HG03432 (cell line): ENCODE measurements around the gene CPLANE2.

Experiments
- ATAC-seq: cut with Tn5 transposase; IDR thresholded peaks from one replicate; pipeline ENCODE4 v1.9.1; 2021; ENCODE audit warnings: mild to moderate bottlenecking, moderate library complexity; ENCODE audit not compliant: unreplicated experiment

The CPLANE2 gene

DNA sequence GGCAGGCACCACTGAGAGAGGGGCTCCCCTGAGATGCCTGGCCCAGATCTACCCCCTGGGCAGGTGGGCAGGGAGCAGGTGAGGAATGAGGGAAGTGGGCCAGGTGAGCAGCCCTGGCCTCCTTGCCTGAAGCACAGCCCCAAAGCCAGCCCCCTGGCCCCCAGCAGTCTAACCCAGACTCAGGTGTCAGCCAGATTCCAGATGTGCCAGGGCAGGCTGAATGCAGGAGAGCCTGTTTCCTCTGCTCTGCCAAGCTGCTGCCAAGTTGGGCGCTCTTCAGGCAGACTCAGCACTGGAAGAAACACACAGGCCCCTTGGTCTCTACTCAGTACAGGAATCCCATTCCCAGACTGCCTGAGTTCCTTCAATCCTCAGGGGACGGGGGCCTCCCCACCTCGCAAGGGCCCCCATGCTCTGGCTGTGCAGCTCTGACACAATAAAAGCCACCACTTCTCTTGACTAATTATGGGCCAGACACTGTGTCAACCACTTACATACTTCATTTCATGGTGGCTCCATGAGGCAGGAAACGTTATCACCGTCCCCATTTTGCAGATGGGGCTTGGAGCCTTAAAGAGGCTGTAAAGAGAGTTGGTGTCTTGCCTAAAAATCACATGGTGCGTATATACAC is 45.0 kb downstream of the CPLANE2 start:
- ATAC-seq, result no peak

DNA sequence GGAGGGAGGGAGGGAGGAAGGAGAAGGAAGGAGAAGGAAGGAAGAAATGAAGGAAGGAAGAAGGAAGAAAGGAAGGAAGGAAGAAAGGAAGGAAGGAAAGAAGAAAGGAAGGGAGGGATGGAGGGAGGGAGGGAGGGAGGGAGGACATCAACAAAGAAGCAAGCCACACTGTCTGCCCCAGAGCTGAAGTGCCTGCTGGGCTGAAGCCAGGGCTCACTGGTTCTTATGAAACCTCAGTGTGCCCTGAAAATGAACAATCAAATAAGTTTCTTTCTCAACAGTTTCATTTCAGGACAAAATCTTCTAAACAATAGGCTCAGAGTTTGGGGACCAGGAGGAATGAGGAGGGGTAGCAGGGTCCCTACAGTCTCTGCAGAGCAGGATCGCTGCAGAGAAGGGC is 45.7 kb downstream of the CPLANE2 start:
- ATAC-seq, result no peak

DNA sequence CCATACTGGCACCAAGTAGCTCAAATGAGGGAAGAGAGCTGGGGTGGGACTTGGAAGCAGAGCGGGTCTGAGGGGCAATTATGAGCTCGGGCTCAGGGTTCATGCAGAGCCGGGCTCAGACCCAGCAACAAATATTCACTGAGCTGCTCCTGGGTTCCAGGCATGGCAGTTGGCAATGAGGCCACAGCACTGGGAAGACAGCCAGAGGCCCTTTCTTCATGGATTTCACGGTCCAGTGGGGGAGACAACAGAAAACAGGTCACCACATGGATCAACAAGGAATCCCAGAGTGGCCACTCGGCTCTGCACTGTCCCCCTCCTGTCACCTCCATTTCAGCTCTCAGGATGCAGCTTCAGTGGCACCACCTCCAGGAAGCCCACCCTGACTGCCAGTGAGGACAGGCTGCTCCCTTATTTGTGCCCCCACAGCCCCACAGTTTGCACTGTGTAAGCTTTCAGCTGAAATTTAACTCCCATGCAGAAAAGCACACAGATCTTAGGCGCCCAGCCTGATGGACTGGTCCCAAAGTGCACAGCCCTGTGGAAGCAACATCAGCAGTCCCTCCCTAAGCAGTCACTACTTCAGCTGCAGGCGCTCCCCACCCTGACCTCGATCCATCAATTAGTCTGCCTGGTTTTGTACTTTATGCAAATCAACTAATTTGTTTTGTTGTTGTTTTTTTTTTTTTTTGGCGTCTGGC is 46.9 kb downstream of the CPLANE2 start:
- ATAC-seq, result no peak

DNA sequence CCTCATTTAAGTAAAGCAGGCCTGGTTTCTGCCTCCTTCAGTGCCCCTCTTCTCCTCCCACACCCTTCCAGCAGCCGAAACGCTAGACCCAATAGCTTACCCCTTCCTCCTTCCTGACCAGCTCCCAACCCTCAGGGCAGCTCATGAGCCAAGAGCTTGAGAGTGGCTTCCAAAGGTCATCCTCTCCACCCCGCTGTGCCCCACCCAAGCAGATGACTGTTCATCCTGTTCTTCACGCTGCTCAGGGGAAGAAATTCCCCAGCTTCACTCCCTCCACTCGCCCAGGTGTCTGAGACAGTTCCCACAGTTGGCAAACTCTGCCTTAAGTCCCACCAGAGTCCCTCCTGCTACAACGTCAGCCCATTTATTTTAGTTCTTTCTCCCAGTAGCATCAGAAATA is 48.0 kb downstream of the CPLANE2 start:
- ATAC-seq, result no peak

DNA sequence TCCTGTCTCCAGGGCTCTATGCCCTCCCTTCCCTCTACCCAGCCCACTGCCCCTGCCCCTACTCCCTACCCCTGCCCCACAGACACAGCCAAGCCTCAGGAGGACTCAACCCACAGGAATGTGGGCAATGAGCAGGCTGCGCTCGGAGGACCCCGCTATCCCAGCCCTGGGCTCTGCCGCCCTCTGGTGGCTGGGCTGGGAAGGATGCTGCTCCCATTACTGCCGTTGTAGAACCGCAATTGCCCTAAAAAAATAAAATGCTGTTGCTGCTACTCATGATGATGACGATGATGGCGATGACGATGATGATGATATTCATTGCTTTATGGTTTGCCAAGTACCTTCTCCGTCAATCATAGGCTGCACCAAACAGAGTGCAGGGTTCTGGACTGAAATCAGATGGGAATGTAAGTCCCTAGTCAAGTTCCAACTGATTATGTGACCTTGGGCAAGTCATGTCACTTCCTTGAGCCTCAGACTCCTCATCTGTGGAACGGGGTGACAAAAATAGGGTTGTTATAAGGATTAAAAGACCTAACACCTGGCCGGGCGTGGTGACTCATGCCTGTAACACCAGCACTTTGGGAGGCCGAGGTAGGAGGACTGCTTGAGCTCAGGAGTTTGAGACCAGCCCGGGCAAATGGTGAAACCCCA is 49.1 kb downstream of the CPLANE2 start:
- ATAC-seq, result no peak

DNA sequence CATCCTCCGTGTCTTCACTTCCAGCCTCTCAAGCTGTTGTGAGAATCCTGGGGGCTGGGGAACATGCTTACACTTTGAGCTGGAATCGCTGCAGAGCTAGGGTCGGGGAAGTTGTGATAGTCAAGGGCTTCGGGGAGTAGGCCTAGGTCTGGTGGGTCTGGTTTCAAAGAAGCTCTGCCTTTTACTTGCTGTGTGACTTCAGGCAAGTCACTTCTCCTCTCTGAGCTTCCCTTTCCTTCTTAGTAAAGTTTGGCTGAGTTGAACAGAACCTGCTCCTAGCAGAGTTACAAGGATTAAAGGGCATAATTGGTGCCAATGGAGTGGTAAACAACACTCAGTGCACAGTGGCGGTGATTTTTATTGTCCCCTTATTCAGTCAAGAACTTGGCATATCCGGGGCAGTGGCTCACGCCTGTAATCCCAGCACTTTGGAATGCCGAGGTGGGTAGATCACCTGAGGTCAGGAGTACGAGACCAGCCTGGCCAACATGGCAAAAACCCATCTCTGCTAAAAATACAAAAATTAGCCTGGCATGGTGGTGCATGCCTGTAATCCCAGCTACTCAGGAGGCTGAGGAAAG is 50.2 kb downstream of the CPLANE2 start:
- no peak for ATAC-seq

DNA sequence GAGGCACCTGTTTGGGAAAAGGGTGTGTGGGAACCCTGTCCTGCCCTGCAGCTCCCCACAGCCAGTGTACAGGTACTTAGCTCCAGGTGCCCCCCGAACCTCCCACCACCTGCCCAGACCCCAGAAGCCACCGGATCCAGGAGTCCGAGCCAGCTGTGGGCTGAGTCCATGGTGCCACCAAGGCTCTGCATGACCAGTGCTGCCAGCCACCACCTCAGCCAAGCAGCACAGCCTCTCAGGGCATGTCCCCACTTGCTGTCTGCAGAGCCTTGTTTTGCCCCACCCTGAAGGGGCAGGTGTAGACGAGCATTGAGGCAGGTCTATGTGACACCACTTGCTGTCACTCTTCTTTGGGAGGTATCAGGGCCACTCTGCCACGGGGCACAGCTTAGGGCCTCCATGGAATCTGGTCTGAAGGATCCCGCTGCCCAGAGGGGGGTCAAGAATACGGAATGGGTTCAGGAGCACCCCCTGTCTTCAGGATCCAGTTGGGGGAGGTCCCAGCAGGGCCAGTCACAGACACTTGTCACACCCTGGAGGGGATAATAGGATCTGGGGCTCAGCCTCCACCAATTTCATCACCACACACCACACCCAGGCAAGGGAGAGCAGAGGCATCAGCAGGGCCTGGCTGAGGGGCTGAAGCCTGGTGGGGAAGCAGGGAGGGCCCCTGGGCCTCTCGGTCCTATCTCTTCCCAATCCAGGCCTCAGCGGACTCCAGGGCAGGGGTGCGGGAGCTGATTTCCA is 52.3 kb downstream of the CPLANE2 start:
- no peak for ATAC-seq

DNA sequence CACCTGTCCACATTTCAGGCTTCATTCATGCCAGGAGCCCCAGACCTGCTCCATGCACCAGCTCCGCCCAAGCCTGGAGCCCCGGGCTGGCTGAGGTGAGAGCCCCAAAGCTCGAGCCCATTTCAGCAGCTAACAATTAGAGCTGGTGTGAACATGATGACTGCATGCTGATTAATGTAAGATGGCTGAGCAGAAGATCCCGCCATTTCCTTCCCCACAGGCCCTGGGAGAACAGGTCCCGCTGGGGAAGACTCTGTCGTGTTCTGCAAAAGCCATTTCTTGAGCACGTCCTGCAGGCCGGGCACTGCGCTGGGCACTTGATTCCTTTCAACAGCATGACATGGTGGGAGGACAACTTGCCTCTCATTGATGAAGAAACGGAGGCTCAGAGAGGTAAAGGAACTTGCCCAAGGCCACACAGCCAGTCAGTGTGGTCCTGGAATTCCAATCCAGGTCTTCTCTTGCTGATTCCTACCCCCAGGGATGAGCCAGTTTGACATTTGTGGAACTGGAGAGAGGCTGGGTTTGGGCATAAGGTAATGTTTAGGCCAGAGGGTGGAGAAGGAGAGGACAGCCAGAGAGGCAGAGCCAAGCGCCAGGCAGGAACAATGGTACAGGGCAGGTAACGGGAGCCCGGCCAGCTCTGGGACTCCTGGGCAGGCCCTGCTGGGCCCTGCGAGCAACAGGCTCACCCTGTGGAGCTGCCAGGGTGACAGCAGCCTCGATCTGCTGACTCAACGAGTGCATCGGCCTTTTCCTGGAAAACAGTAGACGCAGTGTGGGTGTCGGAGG is 53.0 kb downstream of the CPLANE2 start:
- ATAC-seq, result no peak

DNA sequence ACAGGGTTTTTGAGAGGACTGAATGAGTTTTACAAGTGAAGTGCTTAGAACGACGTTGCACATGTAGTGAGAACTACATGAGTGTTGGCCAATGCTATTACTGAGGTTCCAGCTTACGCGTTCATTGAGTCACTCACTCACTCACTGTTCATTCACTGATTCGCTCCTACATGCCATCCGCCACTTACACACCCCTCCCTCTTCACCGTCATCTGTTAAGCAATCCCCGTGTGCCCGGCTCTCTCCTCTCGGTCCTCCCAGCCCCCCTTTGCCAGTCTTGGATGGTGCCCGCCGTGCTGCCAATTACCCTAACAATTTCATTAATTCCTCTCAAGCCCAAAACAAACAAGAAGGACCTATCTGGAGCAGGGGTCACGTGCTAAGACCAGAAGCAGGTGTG is 53.8 kb downstream of the CPLANE2 start:
- ATAC-seq, result no peak

DNA sequence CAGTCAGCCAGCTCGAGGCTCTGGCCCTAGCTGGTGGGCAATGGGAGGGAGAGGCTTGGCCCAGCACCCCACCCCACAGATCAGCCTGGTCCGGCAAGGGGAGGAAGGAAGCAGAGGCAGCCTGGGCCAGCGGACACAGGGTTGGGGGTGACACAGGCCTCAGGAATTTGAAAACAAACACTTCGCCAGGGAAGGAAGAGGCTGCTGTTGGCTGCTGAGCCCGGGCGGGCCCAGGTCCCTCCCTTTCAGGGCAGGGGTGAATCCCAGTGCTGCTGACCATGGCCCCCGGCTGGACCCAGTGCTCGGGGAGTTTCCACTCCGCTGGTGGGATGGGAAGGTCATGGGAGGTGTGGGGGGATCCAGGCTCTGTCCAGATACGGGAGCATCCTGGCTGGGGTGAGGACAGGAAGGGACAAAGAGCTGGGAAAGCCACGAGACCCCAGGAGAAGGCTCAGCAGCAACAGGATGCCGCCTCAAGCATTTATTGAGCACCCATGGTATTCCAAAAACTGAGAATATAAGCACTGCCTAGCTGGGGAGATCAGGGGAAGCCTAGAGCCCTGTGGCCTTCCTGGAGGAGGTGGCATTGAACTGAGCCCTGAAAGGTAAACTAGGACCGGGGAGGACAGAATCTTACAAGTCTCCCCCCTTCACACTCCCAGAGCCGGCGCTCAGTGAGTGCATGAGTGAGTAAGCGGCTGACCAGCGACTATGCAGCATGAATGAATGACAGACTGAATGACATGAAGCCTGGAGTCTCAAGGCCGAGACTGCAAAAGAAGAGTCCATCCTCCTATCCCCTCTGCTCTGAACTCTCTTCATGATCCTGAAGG is 54.9 kb downstream of the CPLANE2 start:
- ATAC-seq, result no peak
